NT2/D1 (cell line): ENCODE results near the gene DDIT3.

Experiments
- SUZ12 ChIP-seq: IDR thresholded peaks from 2 replicates; pipeline ENCODE4 v1.6.1; 2011; ENCODE audit not compliant: insufficient read length, insufficient read depth; ENCODE audit errors: extremely low read depth
- YY1 ChIP-seq: IDR thresholded peaks from 2 replicates; pipeline ENCODE4 v1.6.1; 2011; ENCODE audit not compliant: insufficient read length, insufficient read depth
- ZNF274 ChIP-seq: IDR thresholded peaks from 2 replicates; pipeline ENCODE4 v1.6.1; 2011; ENCODE audit warnings: mild to moderate bottlenecking, low read depth, low read length

- no peak for TF ChIP-seq YY1
- TF ChIP-seq SUZ12: no peak
- TF ChIP-seq ZNF274: no peak
These were observed 34.6 kb downstream of the DDIT3 start for GRCh38 chr12:57485695-57486094.
